Activated T-cell treated with anti-CD3 and anti-CD28 coated beads, Interleukin-2, amount 50 U/mL, for 4 hours (primary cell): ENCODE data around the gene DIPK1B. TPM values are rescaled to one million over a fixed set of nuclear protein-coding genes. Genes with fewer than 3 reads are reported as not detected.

ENCODE experiments used
- ATAC-seq, 2 donors: fragments of 200-7000 bp; cut with Tn5 transposase; one replicate each; pipeline ENCODE4 v1.10.0; 2021
- DNase-seq: peaks from one replicate; pipeline ENCODE4 v3.0.0-alpha.2; 2020
- H3K27me3 Mint-ChIP-seq: one replicate; pipeline ENCODE4 v1.8.0; 2021; ENCODE audit warnings: low read depth, mixed read lengths
- H3K36me3 Mint-ChIP-seq: one replicate; pipeline ENCODE4 v1.8.0; 2022; ENCODE audit warnings: mixed read lengths; ENCODE audit not compliant: insufficient read depth
- H3K4me1 Mint-ChIP-seq: one replicate; pipeline ENCODE4 v1.8.0; 2021; ENCODE audit warnings: low read depth, mixed read lengths
- H3K4me3 Mint-ChIP-seq: one replicate; pipeline ENCODE4 v1.8.0; 2021; ENCODE audit warnings: mild to moderate bottlenecking, moderate library complexity, mixed read lengths
- H3K9me3 Mint-ChIP-seq: one replicate; pipeline ENCODE4 v1.8.0; 2021; ENCODE audit warnings: mixed read lengths
- total RNA-seq, 3 donors: library from RNA; stranded (reverse); gene quantifications; one replicate each; pipeline ENCODE4 v1.2.1, GENCODE V29; 2021

Gene DIPK1B
- total RNA-seq, 3 donors from 2014 or later = 0.16 to 0.18 TPM; not detected in 1

DNA sequence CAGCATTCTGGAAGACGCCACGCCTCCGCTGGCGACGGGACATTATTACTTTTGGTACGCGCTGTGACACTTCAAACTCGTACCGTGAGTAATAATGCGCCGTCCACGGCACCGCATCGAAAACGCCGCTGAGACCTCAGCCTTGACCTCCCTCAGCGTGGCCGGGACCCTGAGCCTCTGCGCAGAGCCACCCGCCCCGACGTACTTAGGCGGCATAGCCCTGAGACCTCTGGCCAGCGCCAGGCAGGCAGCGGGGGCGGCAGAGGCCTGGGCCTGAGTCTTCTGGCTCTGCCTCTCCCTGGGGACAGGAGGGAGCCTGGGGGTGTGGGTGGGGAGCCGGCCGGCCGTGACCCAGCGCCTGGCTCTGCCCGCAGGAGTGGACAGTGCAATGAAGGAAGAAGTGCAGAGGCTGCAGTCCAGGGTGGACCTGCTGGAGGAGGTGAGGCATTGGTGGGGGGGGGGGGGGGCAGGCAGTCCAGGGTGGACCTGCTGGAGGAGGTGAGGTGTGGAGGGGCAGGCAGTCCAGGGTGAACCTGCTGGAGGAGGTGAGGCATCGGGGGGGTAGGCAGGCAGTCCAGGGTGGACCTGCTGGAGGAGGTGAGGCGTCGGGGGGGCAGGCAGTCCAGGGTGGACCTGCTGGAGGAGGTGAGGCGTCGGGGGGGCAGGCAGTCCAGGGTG, 41.7 kb upstream of the DIPK1B start:
- H3K27me3 Mint-ChIP-seq = peaks cover 15% of the 10 kb centered on the region
- H3K4me1 Mint-ChIP-seq = no peaks in the 10 kb centered on the region
- no peak for DNase-seq
- no peaks in the 10 kb centered on the region for H3K9me3 Mint-ChIP-seq
- no peaks in the 10 kb centered on the region for H3K36me3 Mint-ChIP-seq
- H3K4me3 Mint-ChIP-seq = no peak overlapping the region
- no peak for ATAC-seq

DNA sequence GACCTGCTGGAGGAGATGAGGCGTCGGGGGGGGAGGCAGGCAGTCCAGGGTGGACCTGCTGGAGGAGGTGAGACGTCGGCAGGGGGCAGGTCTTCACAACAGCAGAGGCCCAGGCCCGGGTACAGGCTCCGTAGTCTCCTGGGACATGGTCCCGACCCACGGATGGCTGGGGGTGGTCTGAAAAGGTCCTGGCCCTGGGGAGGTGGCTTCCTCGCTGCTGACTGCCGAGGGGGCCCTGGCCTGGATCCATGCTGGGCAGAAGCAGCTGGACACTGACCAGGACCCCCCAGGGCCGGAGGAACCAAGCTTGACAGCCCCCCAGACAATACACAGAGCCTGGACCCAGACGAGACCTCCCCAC, 41.1 kb upstream of the DIPK1B start:
- no peak overlapping the region for H3K4me3 Mint-ChIP-seq

DNA sequence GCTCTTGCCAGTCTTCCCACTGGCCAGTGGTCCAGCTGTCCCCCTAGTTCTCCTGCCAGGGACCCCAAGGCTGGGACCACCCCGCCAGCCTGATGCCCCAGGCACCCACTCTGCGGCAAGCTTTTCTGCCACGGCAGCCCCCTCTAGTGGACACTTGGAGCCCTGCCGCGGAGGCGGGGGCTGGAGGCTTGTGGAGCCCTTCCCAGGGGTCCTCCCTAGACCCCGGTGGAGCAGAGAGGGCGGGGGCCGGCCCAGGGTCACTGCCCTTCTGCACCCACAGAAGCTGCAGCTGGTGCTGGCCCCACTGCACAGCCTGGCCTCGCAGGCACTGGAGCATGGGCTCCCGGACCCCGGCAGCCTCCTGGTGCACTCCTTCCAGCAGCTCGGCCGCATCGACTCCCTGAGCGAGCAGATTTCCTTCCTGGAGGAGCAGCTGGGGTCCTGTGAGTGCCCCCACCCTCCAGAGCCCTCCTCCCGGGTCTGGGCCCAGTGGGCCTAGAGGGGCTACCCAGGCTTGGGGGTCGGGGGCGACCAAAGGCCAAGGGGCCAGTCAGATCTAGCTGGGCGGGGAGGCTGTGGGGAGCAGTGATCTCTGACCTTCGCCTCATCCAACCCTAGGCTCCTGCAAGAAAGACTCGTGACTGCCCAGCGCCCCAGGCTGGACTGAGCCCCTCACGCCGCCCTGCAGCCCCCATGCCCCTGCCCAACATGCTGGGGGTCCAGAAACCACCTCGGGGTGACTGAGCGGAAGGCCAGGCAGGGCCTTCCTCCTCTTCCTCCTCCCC, 40.5 kb upstream of the DIPK1B start:
- Mint-ChIP-seq H3K4me1 (no peaks in the 10 kb centered on the region), H3K9me3 (no peaks in the 10 kb centered on the region), H3K36me3 (no peaks in the 10 kb centered on the region), H3K4me3 (no peak overlapping the region), H3K27me3 (peaks cover 10% of the 10 kb centered on the region)
- DNase-seq (peak; percentile 40), ATAC-seq (peak; percentile 52 to 59)

More for the DNA sequence above, 41.1 kb upstream of the DIPK1B start:
- no peaks in the 10 kb centered on the region for H3K36me3 Mint-ChIP-seq
- no peak for ATAC-seq
- no peaks in the 10 kb centered on the region for H3K9me3 Mint-ChIP-seq
- no peaks in the 10 kb centered on the region for H3K4me1 Mint-ChIP-seq
- DNase-seq = no peak
- H3K27me3 Mint-ChIP-seq = peaks cover 15% of the 10 kb centered on the region

DNA sequence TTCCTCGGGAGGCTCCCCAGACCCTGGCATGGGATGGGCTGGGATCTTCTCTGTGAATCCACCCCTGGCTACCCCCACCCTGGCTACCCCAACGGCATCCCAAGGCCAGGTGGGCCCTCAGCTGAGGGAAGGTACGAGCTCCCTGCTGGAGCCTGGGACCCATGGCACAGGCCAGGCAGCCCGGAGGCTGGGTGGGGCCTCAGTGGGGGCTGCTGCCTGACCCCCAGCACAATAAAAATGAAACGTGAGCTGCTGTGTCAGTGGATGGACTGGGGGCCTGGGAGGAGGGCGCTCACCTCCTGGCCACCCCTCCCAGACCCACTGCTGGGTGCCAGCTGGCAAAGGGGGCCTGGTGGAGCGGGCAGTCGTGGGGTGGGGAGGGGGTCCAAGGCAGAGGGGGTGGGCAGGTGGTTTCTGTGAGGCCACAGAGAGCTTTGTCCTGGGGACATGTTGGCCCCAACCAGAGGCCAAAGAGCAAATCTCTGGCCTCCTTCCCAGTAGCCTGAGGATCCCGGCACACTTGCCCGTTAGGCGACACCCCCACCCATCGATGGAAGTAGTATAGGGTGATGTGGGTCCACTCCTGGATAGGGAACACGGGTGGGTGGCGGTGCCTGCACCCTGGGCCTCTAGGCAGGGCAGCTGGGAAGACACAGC, 39.8 kb upstream of the DIPK1B start:
- no peaks in the 10 kb centered on the region for H3K9me3 Mint-ChIP-seq
- peaks cover 9% of the 10 kb centered on the region for H3K27me3 Mint-ChIP-seq
- DNase-seq (no peak), ATAC-seq (no peak)
- H3K4me1 Mint-ChIP-seq = no peaks in the 10 kb centered on the region
- no peaks in the 10 kb centered on the region for H3K36me3 Mint-ChIP-seq
- no peak overlapping the region for H3K4me3 Mint-ChIP-seq

DNA sequence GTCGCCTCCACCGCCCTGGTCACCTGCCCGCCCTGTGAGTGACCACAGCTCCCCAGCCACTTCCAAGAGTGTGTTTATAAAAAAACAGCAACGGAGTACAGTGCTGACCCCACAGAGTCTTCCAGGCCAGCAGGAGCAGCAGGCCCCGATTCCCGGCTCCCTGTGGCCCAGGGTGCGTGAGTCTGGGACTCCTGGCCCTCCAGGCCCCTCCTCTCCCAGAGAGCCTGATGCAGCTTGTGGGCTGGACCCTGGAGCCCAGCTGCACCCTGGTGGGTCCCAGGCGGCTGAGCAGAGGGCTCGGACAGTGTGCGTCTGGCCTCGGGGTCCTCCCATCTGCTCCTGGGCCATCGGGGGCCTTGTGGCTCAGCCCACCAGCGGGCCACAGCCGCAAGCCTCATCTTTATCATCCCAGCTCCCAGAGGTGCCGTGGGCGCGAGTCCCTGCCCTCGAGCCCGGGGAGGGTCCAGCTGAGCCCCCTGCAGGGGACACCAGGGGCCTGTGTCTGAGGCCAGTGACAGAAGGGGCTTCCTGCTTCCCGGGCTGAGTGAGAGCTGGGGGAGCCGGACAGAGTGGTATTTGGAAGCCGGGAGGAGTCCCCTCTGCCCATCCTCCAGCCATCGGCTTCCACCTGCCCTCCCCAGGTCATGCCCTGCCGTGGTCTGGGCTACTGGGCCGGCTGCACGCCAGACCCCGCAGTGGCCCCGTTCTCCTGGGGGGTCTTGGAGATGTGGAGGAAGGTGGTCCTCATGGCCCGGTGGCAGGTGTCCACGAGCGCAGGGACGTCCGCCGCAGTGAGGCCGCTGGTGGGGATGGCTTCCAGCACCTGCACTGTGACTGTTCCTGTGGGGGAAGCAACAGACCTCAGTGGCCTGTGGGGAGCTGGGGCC, 39.0 kb upstream of the DIPK1B start:
- Mint-ChIP-seq H3K27me3 (peaks cover 9% of the 10 kb centered on the region), H3K4me3 (no peak overlapping the region), H3K4me1 (no peaks in the 10 kb centered on the region), H3K9me3 (no peaks in the 10 kb centered on the region), H3K36me3 (no peaks in the 10 kb centered on the region)
- ATAC-seq (no peak), DNase-seq (no peak)

DNA sequence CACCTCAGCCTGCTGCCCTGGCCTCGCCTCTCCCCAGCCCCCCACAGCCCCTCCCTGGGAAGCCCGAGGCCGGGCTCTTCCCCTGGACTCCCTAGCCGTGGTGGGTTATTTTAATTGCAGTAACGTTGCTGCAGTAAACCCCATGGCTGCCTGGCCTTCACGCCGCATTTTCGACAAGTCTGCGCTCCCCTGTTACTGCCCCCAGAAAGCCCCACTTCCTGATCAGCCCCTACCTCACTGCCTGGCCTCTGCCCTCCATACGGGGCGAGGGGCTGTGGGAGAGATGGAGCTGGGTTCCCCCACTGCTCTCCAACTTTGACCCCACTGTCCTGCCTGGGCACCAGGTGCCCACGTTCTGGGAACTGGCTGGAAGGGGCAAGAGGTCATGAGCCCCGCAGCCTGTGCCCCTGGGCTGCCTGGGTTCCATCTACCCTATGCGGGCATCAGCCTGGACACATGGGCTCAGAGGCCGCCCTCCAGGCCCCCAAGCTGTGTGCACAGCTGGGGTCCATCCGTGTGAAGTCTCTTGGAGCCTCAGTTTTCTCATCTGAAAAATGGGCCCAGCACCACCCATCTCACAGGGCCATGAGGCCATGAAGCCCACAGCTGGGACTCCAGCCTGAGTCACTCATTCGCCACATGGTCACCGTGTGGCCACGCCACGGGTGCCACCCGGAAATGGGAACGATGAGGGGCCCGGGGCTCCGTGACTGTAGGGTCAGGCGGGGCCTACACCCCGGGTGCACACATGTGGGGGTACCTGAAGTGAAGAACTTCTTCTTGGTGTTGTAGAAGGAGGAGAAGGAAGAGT, 38.2 kb upstream of the DIPK1B start:
- no peaks in the 10 kb centered on the region for H3K36me3 Mint-ChIP-seq

DNA sequence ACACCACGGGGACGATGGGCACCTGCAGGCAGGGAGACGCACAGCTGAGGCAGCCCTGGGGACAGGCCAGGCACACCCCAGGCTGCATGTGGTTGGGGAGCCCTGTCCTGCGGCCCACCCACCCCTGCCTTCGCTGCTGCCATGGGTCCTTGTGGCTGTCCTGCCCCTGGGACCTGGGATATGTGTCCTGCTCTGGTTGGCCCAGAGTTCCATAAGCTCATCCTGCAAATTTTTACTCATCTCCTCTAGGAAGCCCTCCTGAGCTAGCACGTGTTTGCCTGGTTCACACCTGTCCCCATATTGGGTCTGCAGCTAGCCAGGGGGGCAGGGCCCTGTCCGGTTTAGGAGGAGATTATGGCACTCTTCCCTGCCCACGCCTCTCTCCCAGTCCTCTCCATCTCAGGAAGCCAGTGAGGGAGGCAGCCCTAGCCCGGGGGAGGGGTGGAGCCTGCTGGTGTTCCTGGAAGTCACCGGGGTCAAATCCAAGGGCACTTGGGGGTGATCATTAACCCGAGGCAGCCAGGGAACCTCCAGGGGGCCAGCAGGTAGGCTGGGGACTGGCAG, 37.5 kb upstream of the DIPK1B start:
- DNase-seq (no peak), ATAC-seq (no peak)
- no peak overlapping the region for H3K4me3 Mint-ChIP-seq
- no peaks in the 10 kb centered on the region for H3K27me3 Mint-ChIP-seq
- no peaks in the 10 kb centered on the region for H3K36me3 Mint-ChIP-seq
- no peaks in the 10 kb centered on the region for H3K4me1 Mint-ChIP-seq
- no peaks in the 10 kb centered on the region for H3K9me3 Mint-ChIP-seq

More for the DNA sequence above, 38.2 kb upstream of the DIPK1B start:
- H3K9me3 Mint-ChIP-seq = no peaks in the 10 kb centered on the region
- H3K4me1 Mint-ChIP-seq = no peaks in the 10 kb centered on the region
- H3K4me3 Mint-ChIP-seq = no peak overlapping the region
- DNase-seq = no peak
- ATAC-seq = no peak
- peaks cover 4% of the 10 kb centered on the region for H3K27me3 Mint-ChIP-seq

DNA sequence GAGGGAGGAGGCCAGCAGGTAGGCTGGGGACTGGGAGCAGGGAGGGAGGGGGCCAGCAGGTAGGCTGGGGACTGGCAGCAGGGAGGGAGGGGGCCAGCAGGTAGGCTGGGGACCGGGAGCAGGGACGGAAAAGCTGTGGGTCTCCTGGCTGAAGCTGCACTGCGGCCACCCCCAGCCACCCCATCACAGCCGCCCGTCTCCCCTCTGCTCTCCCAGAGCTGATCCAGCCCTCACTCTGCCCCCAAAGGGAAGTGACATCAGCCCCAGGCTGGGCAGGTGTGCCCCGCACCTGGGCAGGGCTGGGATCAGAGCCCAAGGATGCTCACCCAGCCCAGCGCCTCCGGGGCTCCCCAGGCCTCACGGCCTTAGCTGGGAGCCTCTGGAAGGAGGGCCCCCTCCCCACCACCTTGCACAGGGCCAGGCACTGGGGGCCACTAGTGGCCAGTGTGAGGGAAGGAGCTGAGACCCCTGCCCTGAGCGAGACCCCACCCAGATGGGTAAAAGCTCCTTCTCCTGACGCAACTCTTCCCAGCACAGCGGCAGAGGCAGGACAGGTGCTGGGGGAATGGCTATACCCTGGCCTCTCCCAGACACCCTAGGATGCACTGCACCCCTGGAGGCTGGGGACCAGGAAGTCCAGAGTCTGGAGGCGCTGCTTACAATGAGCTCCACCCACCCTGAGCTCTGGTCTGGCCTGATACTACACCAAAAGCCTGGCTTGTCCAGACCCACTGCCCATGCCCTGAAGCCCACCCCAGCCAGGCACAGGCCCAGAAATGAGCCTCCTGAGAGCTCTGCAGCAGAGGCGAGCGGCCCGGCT, 36.7 kb upstream of the DIPK1B start:
- DNase-seq = no peak
- Mint-ChIP-seq H3K27me3 (no peaks in the 10 kb centered on the region), H3K4me1 (no peaks in the 10 kb centered on the region), H3K9me3 (no peaks in the 10 kb centered on the region), H3K36me3 (no peaks in the 10 kb centered on the region), H3K4me3 (no peak overlapping the region)
- ATAC-seq = no peak

DNA sequence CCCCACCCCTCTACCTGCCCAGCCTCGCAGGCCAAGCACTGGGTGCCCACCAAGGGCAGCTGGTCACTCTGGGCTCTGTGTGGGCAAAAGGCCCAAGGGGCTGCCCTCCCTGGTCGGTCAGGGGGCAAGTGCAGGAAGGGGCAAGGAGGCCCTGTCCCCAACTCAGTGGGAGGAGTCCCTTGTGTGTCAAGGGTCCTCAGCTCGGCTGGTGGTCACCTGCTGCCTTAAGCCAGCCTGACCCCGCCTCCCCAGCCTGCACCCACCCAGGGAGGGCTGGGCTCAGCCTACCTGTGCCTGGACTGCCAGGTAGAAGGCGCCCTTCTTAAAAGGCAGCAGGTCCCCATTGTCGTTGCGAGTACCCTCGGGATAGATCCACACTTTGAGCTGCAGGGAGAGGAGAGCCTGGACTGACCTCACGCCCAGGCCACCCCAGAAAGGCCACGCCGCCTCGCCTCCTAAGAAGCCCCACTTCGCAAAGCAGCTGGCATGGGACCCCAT, 36.0 kb upstream of the DIPK1B start:
- H3K4me1 Mint-ChIP-seq = no peaks in the 10 kb centered on the region
- ATAC-seq = no peak

DNA sequence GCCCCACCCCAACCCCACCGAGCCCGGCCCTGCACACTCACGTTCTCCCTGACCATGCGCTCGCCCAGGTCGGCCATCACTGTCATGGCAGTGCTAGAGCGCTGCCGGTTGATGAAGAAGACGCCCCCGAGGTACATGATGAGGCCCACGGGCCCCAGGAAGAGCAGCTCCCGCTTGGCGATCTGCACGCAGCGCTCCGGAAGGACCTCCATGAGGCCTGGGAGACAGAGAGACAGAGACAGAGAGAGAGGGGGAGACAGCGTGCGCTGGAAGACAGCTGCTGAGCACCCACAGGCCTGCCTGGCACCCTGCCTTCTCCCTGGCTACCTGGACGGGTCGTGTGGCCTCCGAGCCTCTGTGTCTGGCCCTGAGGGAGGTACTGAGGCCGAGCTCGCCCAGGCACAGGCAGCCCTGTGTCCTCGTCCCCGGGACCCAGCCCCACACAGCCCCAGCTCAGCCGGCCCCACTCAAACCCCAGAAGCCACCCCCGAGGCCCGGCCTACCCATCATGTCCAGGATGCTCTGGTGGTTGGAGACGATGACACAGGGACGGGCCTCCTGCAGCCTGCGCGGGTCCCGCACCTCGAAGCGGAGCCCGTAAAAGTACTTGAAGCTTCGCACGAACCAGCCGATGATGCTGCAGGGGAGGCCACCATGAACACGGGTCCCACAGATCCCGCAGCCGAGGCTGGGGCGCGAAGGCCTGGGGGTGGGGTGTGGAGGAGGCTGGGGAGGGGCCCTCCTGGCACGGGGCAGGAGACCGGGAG, 35.3 kb upstream of the DIPK1B start:
- no peak overlapping the region for H3K4me3 Mint-ChIP-seq
- H3K36me3 Mint-ChIP-seq = no peaks in the 10 kb centered on the region
- ATAC-seq = no peak
- H3K4me1 Mint-ChIP-seq = no peaks in the 10 kb centered on the region
- no peaks in the 10 kb centered on the region for H3K27me3 Mint-ChIP-seq
- H3K9me3 Mint-ChIP-seq = no peaks in the 10 kb centered on the region
- no peak for DNase-seq

More for the DNA sequence above, 36.0 kb upstream of the DIPK1B start:
- Mint-ChIP-seq H3K9me3 (no peaks in the 10 kb centered on the region), H3K27me3 (no peaks in the 10 kb centered on the region), H3K36me3 (no peaks in the 10 kb centered on the region), H3K4me3 (no peak overlapping the region)
- no peak for DNase-seq

DNA sequence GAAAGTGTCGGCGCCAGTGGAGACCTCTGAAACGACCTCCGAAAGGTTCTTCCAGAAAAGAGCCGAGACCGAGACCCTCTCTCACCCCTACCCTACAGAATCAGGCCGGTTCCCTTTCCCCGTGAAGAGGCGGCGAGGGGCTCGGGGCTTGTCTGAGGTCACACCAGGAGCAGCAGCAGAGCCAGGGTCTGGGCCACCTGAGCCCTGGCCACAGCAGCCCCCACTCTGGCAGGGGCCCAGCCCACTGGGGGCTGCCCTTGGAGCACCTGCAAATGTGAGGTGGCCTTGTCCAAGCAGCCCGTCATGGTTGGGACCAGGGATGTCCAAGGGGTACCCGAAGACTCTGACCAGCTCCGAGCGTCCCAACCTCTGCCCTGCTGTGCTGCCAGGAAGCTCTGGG, 34.3 kb upstream of the DIPK1B start:
- no peaks in the 10 kb centered on the region for H3K4me1 Mint-ChIP-seq
- ATAC-seq (no peak), DNase-seq (no peak)
- no peak overlapping the region for H3K4me3 Mint-ChIP-seq
- H3K9me3 Mint-ChIP-seq = no peaks in the 10 kb centered on the region
- no peaks in the 10 kb centered on the region for H3K27me3 Mint-ChIP-seq
- no peaks in the 10 kb centered on the region for H3K36me3 Mint-ChIP-seq

DNA sequence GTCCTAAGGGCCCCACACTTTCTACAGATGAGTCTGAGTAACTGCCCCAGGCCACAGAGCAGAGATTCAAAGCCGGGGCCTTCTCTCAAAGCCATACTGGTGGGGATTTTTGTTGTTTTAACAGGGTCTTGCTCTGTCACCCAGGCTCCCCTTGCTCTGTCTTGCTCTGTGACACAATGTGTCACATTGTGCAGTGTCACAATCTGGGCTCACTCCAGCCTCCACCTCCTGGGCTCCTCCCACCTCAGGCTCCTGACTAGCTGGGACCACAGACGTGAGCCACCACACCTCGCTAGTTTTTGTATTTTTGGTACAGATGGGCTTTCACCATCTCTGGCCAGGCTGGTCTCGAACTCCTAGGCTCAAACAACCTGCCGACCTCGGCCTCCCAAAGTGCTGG, 33.7 kb upstream of the DIPK1B start:
- H3K27me3 Mint-ChIP-seq = no peaks in the 10 kb centered on the region
- DNase-seq (no peak), ATAC-seq (peak in 1 of 2 donors; percentile 45)
- no peaks in the 10 kb centered on the region for H3K4me1 Mint-ChIP-seq
- no peaks in the 10 kb centered on the region for H3K9me3 Mint-ChIP-seq
- H3K4me3 Mint-ChIP-seq = no peak overlapping the region
- no peaks in the 10 kb centered on the region for H3K36me3 Mint-ChIP-seq
